CD4-positive, alpha-beta T cell treated with Interferon alpha-2 for 1 hour (primary cell): ENCODE data around the gene GADL1.
A peak's percentile ranks its signal among the peaks of the same experiment; 100 is the strongest.

Experiments
- DNase-seq, 2 donors: peaks; one replicate each; pipeline ENCODE4 v3.0.0-alpha.2; 2020 to 2022

Gene GADL1

DNA sequence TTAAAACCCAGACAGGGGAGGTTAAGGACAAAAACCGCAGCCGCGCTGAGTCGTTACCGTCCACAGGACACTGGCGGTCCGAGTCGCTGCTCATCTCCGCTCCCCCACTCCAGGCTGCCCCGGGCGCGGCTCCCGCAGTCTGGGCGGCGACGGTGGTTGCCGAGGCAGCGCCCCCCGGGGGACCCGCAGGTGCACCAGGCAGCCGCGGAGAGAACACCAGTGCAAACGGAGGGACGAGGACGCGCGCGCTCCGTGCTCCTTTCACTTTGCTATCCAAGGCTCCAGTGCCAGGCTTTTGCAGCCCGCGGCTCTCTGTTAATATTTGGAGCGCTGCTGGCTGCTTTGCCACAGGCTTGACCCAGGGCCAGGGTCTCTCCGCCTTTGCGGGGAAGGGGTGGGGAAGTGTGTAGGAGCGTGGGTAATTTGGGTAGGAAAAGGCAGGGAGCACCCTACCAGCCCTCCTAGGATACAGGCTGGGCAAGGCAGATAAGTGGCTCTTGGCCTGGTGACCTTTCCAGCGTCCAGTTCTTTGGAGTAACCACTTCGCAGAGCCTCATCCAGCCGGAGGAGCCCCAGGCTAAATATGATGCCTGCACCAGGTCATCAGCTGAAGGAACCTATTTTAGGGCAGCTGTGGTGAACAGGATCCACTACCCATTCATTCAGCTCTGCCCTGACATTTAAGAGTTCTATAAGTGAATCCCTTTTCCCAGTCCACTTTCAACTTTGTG is at the start of gene GADL1:
Gene GADL1, minus strand, starts transcription at position 141 of the 731 bp plus-strand sequence. Its CDS starts 47 bp downstream, at position 94.
- DNase-seq, result no peak

DNA sequence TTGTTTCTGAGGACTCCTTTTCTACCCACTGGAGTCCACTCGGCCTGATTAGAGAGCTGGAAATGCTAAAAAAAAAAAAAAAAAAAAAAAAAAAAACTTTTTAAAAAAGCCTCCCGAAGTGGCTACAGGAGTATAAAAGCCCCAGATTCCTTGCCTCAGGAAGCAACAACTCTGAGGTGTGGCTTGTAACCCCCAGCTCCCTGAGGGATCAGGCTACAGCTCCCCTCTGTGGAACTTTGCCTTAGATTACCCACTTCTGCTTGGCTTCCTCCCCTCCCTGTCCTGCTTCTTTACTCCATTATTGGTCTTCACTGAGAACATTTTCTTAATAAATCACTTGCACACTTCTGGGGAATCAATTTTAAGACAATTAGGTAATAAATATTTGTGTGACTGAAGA is 49.7 kb upstream of the GADL1 start:
- DNase-seq, result no peak

GRCh38 chr3:30943206-30943605 is 48.7 kb upstream of the GADL1 start:
- DNase-seq, result no peak

- no peak for DNase-seq
Measured at GRCh38 chr3:30941342-30941741, 46.9 kb upstream of the GADL1 start.

DNA sequence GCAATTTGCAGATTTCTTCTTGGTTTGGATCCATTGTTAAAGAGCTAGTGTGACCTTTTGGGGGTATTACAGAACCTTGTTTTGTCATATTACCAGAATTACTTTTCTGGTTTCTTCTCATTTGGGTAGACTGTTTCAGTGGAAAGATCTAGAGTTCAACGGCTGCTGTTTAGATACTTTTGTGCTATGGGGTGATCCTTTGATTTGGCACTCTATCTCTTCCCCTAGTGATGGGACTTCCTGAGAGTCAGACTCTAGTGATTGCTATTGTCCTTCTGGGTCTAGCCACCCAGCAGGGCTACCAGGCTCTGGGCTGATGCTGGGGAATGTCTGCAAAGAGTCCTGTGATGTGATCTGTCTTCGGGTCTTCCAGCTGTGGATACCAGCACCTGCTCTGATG is 46.3 kb upstream of the GADL1 start:
- no peak for DNase-seq

GRCh38 chr3:30934208-30934550 is 39.7 kb upstream of the GADL1 start:
- peak in 1 of 2 donors; percentile 9 for DNase-seq

- DNase-seq, result no peak
Measured at GRCh38 chr3:30933478-30934207, 39.2 kb upstream of the GADL1 start.

- DNase-seq, result no peak
Measured at GRCh38 chr3:30932513-30933098, 38.1 kb upstream of the GADL1 start.

GRCh38 chr3:30924763-30925162 is 30.3 kb upstream of the GADL1 start:
- no peak for DNase-seq

GRCh38 chr3:30919564-30919963 is 25.1 kb upstream of the GADL1 start:
- no peak for DNase-seq

DNA sequence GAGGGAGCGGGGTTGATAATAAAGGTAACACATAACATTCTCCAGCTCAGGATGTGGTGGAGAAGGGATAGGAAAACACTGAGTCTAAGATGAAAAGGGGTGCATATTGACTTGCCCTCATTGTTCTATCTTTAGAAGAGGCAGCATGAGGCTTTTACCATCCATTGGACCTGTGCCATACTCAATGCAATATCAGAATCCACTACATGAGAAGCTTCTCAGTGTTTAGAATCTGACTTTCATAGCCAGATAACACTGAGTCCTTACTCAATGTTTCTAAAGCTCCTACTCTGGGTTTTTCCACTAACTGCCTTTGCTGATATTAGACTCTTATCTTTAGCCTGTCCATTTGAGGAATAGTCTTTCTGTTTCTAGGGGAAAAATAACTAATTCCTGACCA is 24.3 kb upstream of the GADL1 start:
- no peak for DNase-seq

DNA sequence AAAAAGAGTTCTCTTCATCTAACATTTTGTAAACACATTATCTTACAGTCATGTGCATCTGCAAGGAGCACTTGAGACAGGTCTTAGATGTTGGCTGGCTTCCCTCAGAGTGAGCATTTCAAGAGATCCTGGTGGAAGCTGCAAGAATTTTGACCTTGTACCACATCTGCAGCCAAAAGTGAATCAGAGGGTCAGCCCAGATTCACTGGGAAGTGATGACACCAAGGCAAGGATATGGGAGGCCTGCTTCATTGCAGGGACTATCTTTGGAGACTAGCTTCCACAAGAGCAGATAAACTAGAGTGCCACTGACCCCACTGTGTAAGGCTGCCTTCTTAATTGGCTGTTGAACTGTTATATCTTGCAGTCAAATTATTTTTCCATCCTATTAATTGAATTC is 21.3 kb upstream of the GADL1 start:
- DNase-seq, result no peak

DNA sequence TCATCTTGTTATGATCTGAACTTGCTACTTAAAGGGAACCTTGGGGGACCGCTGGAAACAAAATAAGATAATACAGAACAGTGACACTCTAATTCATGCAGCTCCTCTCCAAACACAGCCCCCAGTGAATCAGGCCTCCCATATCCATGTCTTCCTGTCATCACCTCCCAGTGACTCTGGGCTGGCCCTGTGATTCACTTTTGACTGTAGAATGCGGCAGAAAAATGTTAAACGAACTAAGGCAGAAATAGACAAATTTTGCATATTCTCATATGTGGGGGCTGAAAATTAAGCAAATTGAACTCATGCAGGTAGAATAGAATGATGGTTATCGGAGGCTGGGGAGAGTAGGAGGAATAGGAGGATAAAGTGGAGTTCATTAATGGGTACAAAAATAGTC is 20.2 kb upstream of the GADL1 start:
- no peak for DNase-seq

DNA sequence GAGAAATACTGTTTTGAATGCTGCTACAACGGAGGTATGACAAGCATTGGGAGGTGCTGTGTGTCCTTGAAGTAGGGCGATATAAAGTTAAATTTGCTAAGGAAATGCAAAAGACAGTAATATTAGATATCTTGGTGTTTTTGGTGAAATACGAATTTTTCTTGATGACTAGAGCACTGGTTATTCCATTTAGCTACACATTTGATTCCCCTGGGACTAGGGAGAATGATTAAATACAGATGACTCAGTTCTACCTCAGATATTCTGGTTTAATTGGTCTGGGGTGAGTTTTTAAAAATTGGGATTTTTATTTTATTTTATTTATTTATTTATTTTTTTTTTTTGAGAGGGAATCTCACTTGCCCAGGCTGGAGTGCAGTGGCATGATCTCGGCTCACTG is 18.7 kb upstream of the GADL1 start:
- DNase-seq, result no peak

GRCh38 chr3:30912301-30912700 is 17.8 kb upstream of the GADL1 start:
- no peak for DNase-seq

DNA sequence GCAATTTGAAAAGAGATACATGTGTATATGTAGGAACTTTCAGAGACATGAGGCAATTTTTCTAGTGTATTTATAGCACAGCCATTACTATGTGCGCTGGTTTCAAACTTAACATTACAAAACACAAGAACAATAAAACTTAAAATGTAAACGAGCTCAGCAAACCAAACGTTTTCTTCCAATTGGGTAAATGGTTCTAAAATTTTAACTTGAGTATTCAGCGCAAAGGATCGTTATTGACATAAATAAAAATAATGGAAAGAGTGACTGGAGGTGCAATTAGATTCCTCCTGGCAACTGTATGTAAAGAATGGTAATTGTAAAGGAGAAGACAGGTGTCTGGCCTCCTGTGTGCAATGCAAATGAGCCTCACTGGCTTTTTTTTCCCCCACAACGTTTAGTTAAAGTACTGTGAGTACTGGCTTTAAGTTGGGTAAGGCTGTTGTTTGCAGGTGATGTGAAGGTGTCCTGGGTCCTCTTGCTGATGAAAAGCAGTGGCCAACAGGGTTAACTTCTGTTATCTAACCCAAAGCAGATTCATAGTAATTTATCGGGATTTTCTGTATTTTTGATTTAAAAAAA is 14.1 kb upstream of the GADL1 start:
- no peak for DNase-seq

DNA sequence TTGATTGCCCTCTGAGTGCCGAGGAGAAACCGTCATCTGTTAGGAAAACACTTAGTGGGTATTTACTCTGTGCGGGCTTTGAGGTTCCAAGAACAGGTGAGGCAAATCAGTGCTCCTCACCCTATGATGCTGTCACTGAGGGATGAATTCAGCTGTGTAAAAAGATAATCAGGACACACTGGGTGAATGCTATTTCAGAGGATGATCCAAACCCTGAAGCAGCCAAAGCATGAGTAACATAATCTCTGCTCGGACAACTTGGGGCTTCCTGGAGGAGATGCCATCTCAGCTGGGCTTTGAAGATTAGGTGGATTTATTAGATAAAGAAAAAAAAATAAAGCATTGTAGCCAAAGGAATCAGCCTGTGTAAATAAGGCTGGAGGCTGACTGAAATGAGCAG is 10.5 kb upstream of the GADL1 start:
- no peak for DNase-seq

- no peak for DNase-seq
Measured at GRCh38 chr3:30895329-30895728, 868 bp upstream of the GADL1 start.

DNA sequence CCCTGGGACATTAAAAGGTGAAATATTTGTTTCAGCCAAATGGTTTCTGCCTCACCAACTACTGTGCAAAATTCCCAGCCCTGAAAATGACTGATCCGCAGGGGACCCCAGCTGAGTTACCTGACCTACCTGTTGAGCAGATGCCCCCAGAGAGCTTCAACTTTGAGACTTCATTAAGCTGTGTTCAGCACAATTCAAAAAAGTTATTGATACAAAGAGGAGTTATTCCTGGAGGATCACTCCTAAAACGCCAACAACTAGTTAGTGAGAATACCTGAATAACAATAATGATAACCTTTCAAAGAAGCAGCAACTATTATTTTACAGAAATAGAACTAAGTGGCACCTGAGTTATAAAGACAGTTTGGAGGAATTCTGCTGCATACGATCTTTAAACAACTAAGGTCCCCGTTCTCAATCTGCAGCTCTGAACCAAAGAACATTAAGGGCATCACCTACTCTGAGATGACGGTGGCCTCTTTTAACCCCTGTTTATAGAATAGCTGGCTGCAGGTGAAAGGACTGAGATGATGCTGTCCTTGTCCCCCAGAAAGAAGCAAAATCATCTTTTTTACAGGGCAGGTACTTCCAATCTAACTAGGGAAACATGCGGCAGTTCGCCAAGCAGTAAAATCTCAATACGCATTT is 659 bp downstream of the GADL1 start:
- no peak for DNase-seq

- no peak for DNase-seq
Measured at GRCh38 chr3:30890907-30891306, 3.6 kb downstream of the GADL1 start.

- DNase-seq, result no peak
Measured at GRCh38 chr3:30886888-30887287, 7.6 kb downstream of the GADL1 start.

GRCh38 chr3:30878862-30879261 is 15.6 kb downstream of the GADL1 start:
- DNase-seq, result no peak

DNA sequence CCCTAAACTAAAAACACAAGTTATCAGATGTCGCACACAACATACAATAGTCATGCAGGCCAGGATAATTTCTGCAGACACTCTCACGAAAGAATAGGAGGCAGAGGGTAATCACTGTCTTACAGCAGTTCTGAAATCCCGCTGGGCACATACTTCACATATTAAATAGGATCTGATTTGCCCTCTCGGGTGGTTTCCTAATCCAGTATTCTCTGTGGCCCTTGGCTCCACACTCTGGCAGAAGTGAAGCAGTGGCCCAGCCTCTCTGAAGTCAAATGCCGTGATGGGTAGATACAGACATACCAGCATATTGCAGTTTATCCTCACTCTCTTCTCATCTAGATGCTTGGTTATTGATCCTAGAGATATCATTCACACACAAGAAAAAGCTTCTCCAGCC is 19.0 kb downstream of the GADL1 start:
- no peak for DNase-seq
